Vagina (tissue), 2 donors: Measurements from ENCODE around the gene STRN. TPM values are rescaled to one million over a fixed set of nuclear protein-coding genes. Genes with fewer than 3 reads are reported as not detected.
"Not testable (repeated sequence)": the region's sequence is repeated elsewhere in the genome, so short reads cannot be mapped to it uniquely, and the experiment has no call there.

ENCODE experiments used
- DNase-seq, 2 donors: peaks; one replicate each; pipeline ENCODE4 v3.0.0-alpha.2; 2017; ENCODE audit errors: extremely low spot score in 2 of 2
- H3K27ac ChIP-seq: fragments of 200-600 bp; sonication (generic); one replicate; pipeline ENCODE4 v1.5.1; 2019
- H3K27me3 ChIP-seq: fragments of 200-600 bp; sonication (generic); one replicate; pipeline ENCODE4 v1.5.1; 2019
- H3K36me3 ChIP-seq, 2 donors: fragments of 200-600 bp; sonication (generic); one replicate each; pipeline ENCODE4 v1.5.1; 2017 to 2019
- H3K4me1 ChIP-seq: fragments of 200-600 bp; sonication (generic); one replicate; pipeline ENCODE4 v1.5.1; 2019
- H3K4me3 ChIP-seq, 2 donors: fragments of 200-600 bp; sonication (generic); 1 replicate in 1 of 2; 2 replicates in 1 of 2; pipeline ENCODE4 v1.5.1; 2016 to 2019
- H3K9me3 ChIP-seq: fragments of 200-600 bp; sonication (generic); one replicate; pipeline ENCODE4 v1.5.1; 2019
- CTCF ChIP-seq, 3 experiments: fragments of 450-650 bp in 2 of 3; fragments of 200-600 bp in 1 of 3; sonication (generic) in 1 of 3; IDR thresholded peaks; one replicate each; pipeline ENCODE4 v1.5.1; 2017 to 2019; ENCODE audit warnings: antibody characterized with exemption in 3 of 3, mild to moderate bottlenecking in 2 of 3, moderate library complexity in 2 of 3
- POLR2A ChIP-seq, 2 donors: fragments of 450-650 bp; IDR thresholded peaks; one replicate each; pipeline ENCODE4 v1.6.1; 2017; ENCODE audit warnings: antibody characterized with exemption in 2 of 2, mild to moderate bottlenecking in 2 of 2, moderate library complexity in 2 of 2
- POLR2AphosphoS5 ChIP-seq, 2 donors: sonication (generic); formaldehyde crosslinking; IDR thresholded peaks; one replicate each; pipeline ENCODE4 v1.9.0; 2017; ENCODE audit warnings: antibody characterized with exemption in 2 of 2, mild to moderate bottlenecking in 2 of 2, low read depth in 1 of 2; ENCODE audit not compliant: insufficient read depth in 1 of 2
- intact Hi-C: fragments of 100-400 bp; cut with DNase I; formaldehyde crosslinking; loops from one replicate; pipeline ENCODE4 v1.15.1; 2023
- total RNA-seq: library from RNA; depleted of rRNA; stranded (reverse); fragments of >200 nt; gene quantifications from one replicate; pipeline ENCODE4 v1.2.3, GENCODE V29; 2016

STRN gene
- total RNA-seq, 1 donor from 2014 or later, result 19.4 TPM

- DNase-seq, result no peak
- no peak for TF ChIP-seq POLR2AphosphoS5 (IDR thresholded peaks at IDR 0.05; ENCODE audit: insufficient read depth in 1 of 2, low read depth in 1 of 2)
- no peak for TF ChIP-seq CTCF (IDR thresholded peaks at IDR 0.05)
- TF ChIP-seq POLR2A (IDR thresholded peaks at IDR 0.05), result no peak
- H3K27ac ChIP-seq, result no peak overlapping the region
- no peaks in the 10 kb centered on the region for H3K27me3 ChIP-seq
- H3K4me3 ChIP-seq, result no peak overlapping the region
- H3K4me1 ChIP-seq, result no peaks in the 10 kb centered on the region
- intact Hi-C loops, result no loop called here
- no peaks in the 10 kb centered on the region for H3K9me3 ChIP-seq
- H3K36me3 ChIP-seq, result peaks cover 0 to 15% of the 10 kb centered on the region in 2 donors
These were observed 15.6 kb upstream of the STRN start for GRCh38 chr2:36981911-36982310.

- H3K4me1 ChIP-seq, DNase-seq, H3K9me3 ChIP-seq, H3K27ac ChIP-seq, intact Hi-C loops, H3K27me3 ChIP-seq, H3K36me3 ChIP-seq, H3K4me3 ChIP-seq: not testable (repeated sequence)
These were observed 12.7 kb upstream of the STRN start for GRCh38 chr2:36979007-36979406.

- intact Hi-C loops, result no loop called here
- no peak for TF ChIP-seq CTCF (IDR thresholded peaks at IDR 0.05)
- TF ChIP-seq POLR2A (IDR thresholded peaks at IDR 0.05), result no peak
- no peak for TF ChIP-seq POLR2AphosphoS5 (IDR thresholded peaks at IDR 0.05; ENCODE audit: insufficient read depth in 1 of 2, low read depth in 1 of 2)
- Histone ChIP-seq H3K4me1 (no peaks in the 10 kb centered on the region), H3K9me3 (no peaks in the 10 kb centered on the region), H3K27me3 (no peaks in the 10 kb centered on the region), H3K4me3 (no peak overlapping the region), H3K36me3 (peaks cover 0 to 2% of the 10 kb centered on the region in 2 donors), H3K27ac (no peak overlapping the region)
- DNase-seq, result no peak
These were observed 9.7 kb upstream of the STRN start for GRCh38 chr2:36976065-36976464.

GRCh38 chr2:36975306-36975705, 9.0 kb upstream of the STRN start:
- Histone ChIP-seq H3K9me3 (no peaks in the 10 kb centered on the region), H3K4me3 (no peak overlapping the region), H3K4me1 (no peaks in the 10 kb centered on the region), H3K27ac (no peak overlapping the region), H3K27me3 (no peaks in the 10 kb centered on the region), H3K36me3 (no peaks in the 10 kb centered on the region)
- DNase-seq, result no peak
- TF ChIP-seq POLR2A (IDR thresholded peaks at IDR 0.05), result no peak
- intact Hi-C loops, result no loop called here

GRCh38 chr2:36973320-36973719, 7.0 kb upstream of the STRN start:
- H3K4me1 ChIP-seq, result no peaks in the 10 kb centered on the region
- H3K9me3 ChIP-seq, result no peaks in the 10 kb centered on the region
- no peak overlapping the region for H3K4me3 ChIP-seq
- intact Hi-C loops, result no loop called here
- no peak for TF ChIP-seq POLR2AphosphoS5 (IDR thresholded peaks at IDR 0.05; ENCODE audit: insufficient read depth in 1 of 2, low read depth in 1 of 2)
- no peak for TF ChIP-seq POLR2A (IDR thresholded peaks at IDR 0.05)
- TF ChIP-seq CTCF (IDR thresholded peaks at IDR 0.05), result no peak
- DNase-seq, result no peak
- no peaks in the 10 kb centered on the region for H3K36me3 ChIP-seq
- no peaks in the 10 kb centered on the region for H3K27me3 ChIP-seq
- no peak overlapping the region for H3K27ac ChIP-seq

- Histone ChIP-seq H3K27ac (no peak overlapping the region), H3K4me1 (no peaks in the 10 kb centered on the region), H3K36me3 (no peaks in the 10 kb centered on the region), H3K9me3 (no peaks in the 10 kb centered on the region), H3K27me3 (no peaks in the 10 kb centered on the region), H3K4me3 (no peak overlapping the region)
- TF ChIP-seq POLR2AphosphoS5 (IDR thresholded peaks at IDR 0.05; ENCODE audit: insufficient read depth in 1 of 2, low read depth in 1 of 2) (no peak), POLR2A (IDR thresholded peaks at IDR 0.05) (no peak), CTCF (IDR thresholded peaks at IDR 0.05) (no peak)
- intact Hi-C loops, result no loop called here
- DNase-seq, result no peak
These were observed 5.7 kb upstream of the STRN start for GRCh38 chr2:36971990-36972389.
